HFFc6 (cell line): ENCODE data around the gene NCS1. TPM values are rescaled to one million over a fixed set of nuclear protein-coding genes. Genes with fewer than 3 reads are reported as not detected.

Experiments used
- DNase-seq: peaks from one replicate; pipeline ENCODE4 v3.0.0-alpha.2; 2018
- H3K27ac Mint-ChIP-seq: 2 replicates; pipeline ENCODE4 v1.8.0; 2020; ENCODE audit warnings: mild to moderate bottlenecking, mixed read lengths
- H3K27me3 Mint-ChIP-seq: 2 replicates; pipeline ENCODE4 v1.8.0; 2021; ENCODE audit warnings: mild to moderate bottlenecking, moderate library complexity, mixed read lengths; ENCODE audit not compliant: insufficient read depth
- H3K36me3 Mint-ChIP-seq: 2 replicates; pipeline ENCODE4 v1.8.0; 2021; ENCODE audit warnings: low read depth, mixed read lengths
- H3K4me1 Mint-ChIP-seq: 2 replicates; pipeline ENCODE4 v1.8.0; 2020; ENCODE audit warnings: low read depth, mixed read lengths
- H3K4me3 Mint-ChIP-seq: 2 replicates; pipeline ENCODE4 v1.8.0; 2020; ENCODE audit warnings: mild to moderate bottlenecking, moderate library complexity, mixed read lengths
- H3K9me3 Mint-ChIP-seq: 2 replicates; pipeline ENCODE4 v1.8.0; 2020; ENCODE audit warnings: mild to moderate bottlenecking, mixed read lengths
- CTCF ChIP-seq: fragments of 200-600 bp; sonication (generic); IDR thresholded peaks from 2 replicates; pipeline ENCODE4 v1.5.0; 2021; ENCODE audit warnings: antibody characterized with exemption, mild to moderate bottlenecking
- total RNA-seq, 6 experiments: library from RNA; stranded (reverse); fragmentation: NEBNext Ultra II Directional; extraction: Animal tissue kit (Norgen Biotek cat#: 25700); gene quantifications; 2 replicates in 1 of 6; 3 replicates in 5 of 6; pipeline ENCODE4 v1.2.3, GENCODE V29; 2021

Gene NCS1
- total RNA-seq, 6 experiments from 2014 or later = 96.5 to 108 (median 104) TPM

GRCh38 chr9:130236436-130236985 is 64.3 kb downstream of the NCS1 start:
- peak; percentile 56 for TF ChIP-seq CTCF
- Mint-ChIP-seq H3K27ac (no peak overlapping the region), H3K27me3 (peaks cover 8% of the 10 kb centered on the region), H3K4me3 (no peak overlapping the region), H3K4me1 (peaks cover 36% of the 10 kb centered on the region), H3K36me3 (peaks cover 12% of the 10 kb centered on the region), H3K9me3 (no peaks in the 10 kb centered on the region)
- no peak for DNase-seq

DNA sequence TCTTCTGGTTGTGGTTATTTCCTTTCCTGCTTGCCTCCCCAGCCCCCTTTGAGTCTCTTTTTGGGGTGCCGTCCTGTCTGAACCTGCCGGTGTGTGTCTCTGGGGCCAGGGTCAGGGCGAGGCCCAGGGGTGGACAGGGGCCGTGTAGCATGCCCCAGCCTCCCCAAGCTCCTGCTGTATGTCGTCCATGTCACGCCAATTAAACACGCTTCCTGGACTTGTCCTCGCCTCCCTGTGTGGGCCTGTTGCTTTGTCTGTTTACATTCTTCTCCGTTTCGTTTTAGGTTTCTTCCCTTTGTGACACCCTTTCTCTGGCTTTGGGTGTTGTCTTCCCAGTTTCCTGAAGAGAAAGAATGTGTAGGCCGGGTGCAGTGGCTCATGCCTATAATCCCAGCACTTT is 64.9 kb downstream of the NCS1 start:
- Mint-ChIP-seq H3K27me3 (peaks cover 8% of the 10 kb centered on the region), H3K9me3 (no peaks in the 10 kb centered on the region), H3K36me3 (peaks cover 11% of the 10 kb centered on the region), H3K4me3 (no peak overlapping the region), H3K27ac (no peak overlapping the region), H3K4me1 (peaks cover 36% of the 10 kb centered on the region)
- no peak for TF ChIP-seq CTCF
- no peak for DNase-seq

DNA sequence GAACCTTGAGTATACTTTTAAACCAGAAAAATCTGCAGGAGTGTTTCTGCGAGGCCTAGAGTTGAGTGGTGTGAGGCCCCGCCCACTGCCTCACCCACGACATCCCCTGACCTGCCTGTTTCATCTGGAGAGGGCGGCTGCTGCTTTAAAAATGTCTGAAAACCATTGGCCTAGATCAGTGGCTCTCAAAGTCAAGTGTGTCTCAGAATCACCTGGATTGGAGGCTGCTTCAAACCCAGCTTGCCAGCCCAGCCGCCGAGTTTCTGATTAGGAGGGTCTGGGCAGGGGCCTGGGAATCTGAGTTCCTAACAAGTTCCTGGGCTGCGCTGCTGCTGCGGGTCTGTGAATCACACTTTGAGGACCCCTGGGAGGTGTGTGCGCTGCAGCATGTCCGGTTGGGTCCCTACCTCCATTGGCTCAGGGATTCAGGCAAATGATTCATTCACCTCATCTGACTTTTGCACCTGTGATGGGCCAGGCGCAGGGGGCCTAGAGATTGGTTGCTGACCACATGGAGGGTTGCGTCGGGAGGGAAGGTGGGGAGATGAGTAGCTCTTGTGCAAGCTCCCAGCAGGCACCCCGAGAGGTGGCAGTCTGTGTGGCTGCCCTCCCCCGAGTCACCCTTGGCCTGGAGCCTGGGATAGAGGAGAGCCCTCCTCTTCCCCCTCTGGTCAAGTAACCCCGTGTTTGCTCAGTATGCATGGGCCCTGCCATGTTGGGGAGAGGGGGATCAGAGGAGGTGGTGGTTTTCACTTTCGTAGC is 65.7 kb downstream of the NCS1 start:
- DNase-seq = no peak
- no peak overlapping the region for H3K27ac Mint-ChIP-seq
- H3K27me3 Mint-ChIP-seq = peaks cover 12% of the 10 kb centered on the region
- peaks cover 40% of the 10 kb centered on the region for H3K4me1 Mint-ChIP-seq
- peaks cover 8% of the 10 kb centered on the region for H3K36me3 Mint-ChIP-seq
- no peaks in the 10 kb centered on the region for H3K9me3 Mint-ChIP-seq
- no peak overlapping the region for H3K4me3 Mint-ChIP-seq
- no peak for TF ChIP-seq CTCF

DNA sequence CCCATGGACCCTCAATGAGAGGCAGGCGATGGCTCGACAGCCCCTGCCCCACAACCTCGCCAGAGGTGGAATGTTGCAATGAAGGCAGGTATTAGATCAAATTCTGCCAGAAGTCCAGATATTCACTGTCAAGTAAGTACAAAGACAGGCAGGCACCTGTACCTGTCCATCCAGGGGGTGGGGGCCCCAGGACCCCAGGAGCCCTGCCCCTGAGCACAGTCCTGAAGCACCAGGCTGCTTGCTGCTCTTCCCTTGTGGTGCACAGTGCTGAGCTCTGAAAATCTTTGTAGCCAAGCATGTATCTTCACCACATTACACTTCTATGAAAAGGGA is 67.1 kb downstream of the NCS1 start:
- TF ChIP-seq CTCF = no peak
- Mint-ChIP-seq H3K36me3 (no peaks in the 10 kb centered on the region; the same call in 1 of the 2 replicates), H3K4me1 (peaks cover 31% of the 10 kb centered on the region), H3K27ac (no peak overlapping the region), H3K9me3 (no peaks in the 10 kb centered on the region), H3K4me3 (no peak overlapping the region), H3K27me3 (peaks cover 13% of the 10 kb centered on the region)
- no peak for DNase-seq

- H3K36me3 Mint-ChIP-seq = no peaks in the 10 kb centered on the region
- H3K27ac Mint-ChIP-seq = no peak overlapping the region
- TF ChIP-seq CTCF = no peak
- peaks cover 27% of the 10 kb centered on the region for H3K4me1 Mint-ChIP-seq
- peaks cover 13% of the 10 kb centered on the region for H3K27me3 Mint-ChIP-seq
- no peaks in the 10 kb centered on the region for H3K9me3 Mint-ChIP-seq
- no peak for DNase-seq
- no peak overlapping the region for H3K4me3 Mint-ChIP-seq
Observed at GRCh38 chr9:130239741-130240241, 67.6 kb downstream of the NCS1 start.
